ENCODE data around the gene ZNF625. TPM values are rescaled to one million over a fixed set of nuclear protein-coding genes. Genes with fewer than 3 reads are reported as not detected.
"Not testable (repeated sequence)": the region's sequence is repeated elsewhere in the genome, so short reads cannot be mapped to it uniquely, and the experiment has no call there.

The ZNF625 gene
- total RNA-seq, 1 donor from 2014 or later, result 4.2 TPM

DNA sequence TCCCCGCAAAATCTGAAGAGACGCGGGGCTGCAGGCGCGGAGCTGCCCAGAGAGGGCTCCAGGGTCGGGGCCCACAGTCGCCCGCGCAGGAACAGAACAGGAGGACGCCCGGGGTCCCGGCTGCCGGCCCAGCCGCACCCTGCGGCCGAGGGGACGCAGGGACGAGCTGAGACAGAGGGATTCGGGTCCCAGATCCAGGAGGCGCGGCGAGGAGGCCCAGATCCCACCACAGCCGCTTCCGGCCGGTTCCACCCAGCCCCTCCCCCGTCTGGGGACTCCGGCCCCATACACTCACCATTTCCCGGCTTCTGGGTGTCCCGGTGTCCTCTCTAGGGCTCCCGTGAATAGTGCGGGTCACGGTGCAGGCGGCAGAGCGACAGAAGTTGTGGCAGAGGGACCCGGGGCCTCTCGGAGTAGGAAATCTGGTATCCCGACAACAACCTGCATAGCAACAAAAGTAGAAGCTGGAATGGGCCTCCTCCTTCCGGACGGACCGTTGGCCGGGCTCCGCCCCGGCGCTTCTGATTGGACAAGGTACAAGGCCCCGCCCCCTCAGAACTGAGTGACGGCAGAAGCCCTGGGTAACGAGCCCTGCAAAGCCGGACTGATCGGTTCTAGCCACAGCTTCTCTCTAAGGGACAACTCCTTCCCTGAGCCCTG, 16.5 kb downstream of the ZNF625 start, which contains the start of gene ZNF20:
Gene ZNF20, minus strand, starts transcription at position 466 of the 660 bp plus-strand sequence. Its CDS starts 168 bp downstream, at position 298.
- intact Hi-C loops (cut with micrococcal nuclease), result loop anchor here (1.0 to 5.0 kb wide), 4 partner anchors 22 to 328 kb away; partner anchors contain the start of genes ZNF440 and ZNF700

DNA sequence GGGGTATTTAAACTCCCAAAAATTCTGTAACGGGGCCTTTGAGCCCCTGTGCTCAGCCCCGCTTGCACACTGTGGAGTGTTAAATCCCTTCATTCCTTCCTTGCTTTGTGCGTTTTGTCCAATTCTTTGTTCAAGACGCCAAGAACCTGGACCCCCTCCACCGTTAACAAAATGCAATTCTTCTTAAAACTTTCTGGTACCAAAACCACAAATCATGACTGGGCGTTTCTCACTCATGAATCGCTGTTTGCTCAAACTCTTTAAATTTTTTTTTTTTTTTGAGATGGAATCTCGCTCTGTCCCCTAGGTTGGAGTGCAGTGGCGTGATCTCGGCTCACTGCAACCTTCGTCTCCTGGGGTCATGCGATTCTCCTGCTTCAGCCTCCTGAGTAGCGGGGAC, 17.3 kb downstream of the ZNF625 start:
- intact Hi-C loops (cut with micrococcal nuclease), result no loop called here

DNA sequence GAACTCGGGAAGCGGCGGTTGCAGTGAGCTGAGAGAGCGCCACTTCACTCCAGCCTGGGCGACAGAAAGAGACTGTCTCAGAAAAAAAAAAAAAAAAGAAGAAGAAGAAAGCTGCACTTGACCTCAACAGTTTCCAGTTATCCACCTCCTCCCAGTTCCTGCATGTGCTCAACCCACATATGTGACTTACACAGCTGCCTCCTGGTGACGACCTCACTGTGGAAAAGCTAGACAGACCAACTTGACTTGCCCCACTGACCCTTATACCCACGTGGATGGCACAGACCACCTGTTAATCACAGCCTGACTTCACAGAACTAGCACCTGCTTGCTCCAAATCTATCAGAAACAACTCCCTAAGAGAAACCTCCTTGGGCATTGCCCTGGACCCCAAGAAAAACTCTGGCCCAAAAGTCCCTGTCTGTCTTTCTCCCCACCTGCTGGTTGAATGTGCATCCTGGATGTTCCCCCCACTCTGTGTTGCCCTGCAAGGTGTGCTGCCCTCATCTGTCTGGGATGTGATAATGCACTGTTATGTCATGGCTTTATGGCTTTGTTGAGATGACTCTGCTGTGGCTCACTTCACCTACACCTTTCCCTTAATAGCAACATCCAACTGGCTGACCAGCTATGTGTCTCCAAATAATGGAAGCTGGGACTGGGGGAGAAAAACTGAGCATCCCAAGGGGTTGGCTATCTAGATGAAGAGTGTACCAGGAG, 19.2 kb downstream of the ZNF625 start:
- intact Hi-C loops (cut with micrococcal nuclease), result no loop called here

DNA sequence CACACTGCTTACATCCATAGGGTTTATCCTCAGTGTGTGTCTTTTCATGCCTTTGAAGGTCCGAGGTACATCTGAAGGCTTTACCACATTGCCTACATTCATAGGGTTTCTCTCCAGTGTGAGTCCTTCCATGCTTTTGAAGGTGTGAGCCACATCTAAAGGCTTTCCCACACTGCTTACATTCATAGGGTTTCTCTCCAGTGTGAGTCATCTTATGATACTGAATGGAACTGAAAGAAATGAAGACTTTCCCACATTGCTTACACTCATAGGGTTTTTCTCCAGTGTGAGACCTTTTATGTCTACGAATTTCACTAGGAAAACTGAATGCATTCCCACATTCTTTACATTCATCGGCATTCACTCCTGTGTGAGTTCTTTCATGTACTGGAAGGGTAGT, 23.5 kb downstream of the ZNF625 start:
- intact Hi-C loops (cut with micrococcal nuclease), result no loop called here

DNA sequence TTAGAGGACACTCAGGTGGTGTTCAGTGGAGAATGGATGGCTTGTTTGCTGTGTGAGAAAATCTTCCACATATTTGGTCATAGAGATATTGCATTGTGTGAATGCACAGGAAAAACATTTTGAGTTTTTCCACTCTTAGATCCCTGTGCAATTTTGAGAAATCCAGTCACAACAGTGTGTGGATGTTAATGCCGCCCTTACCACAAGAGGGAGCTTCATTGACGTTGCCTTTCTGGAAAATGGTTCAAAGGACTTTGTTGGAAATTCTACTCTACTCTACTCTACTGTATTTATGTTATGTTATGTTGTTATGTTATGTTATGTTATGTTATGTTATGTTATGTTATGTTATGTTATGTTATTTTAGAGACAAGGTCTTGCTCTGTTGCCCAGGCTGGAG, 29.8 kb downstream of the ZNF625 start:
- intact Hi-C loops (cut with micrococcal nuclease), result no loop called here

DNA sequence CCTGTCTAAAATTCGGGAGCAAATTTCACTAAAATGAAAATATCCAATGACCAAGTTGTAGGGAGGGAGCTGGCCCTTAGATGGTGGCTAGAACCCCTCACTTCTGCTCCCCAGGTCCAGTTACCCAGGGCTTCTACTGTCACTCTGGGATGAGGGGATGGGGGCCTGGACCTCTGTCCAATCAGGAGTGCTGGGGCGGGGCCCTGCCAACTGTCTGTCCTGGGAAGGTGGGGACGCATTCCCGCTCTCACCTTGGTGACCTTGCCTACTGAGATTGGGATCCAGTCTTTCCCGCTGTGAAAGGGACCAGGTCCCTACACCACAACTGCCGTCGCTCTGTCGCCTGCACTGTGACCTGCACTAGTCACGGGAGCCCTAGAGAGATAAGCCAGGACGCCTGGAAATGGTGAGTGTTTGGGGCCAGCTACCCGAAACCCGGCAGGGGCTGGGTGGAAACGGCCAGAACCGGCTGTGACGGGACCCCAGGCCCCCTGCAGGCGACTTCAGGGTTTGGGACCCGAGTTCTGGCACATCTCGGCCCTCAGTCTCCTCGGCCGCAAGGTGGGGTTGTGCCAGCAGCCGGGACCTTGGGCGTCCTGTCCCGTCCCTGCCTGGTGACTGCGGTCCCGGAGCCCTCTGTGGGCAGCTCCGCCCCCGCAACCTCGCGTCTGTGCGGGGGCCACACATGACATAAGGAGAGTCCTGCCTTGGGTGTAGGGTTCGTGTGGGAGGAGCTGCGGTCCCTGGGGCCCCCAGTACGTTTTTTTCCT, 39.1 kb downstream of the ZNF625 start:
- intact Hi-C loops (cut with micrococcal nuclease), result no loop called here

DNA sequence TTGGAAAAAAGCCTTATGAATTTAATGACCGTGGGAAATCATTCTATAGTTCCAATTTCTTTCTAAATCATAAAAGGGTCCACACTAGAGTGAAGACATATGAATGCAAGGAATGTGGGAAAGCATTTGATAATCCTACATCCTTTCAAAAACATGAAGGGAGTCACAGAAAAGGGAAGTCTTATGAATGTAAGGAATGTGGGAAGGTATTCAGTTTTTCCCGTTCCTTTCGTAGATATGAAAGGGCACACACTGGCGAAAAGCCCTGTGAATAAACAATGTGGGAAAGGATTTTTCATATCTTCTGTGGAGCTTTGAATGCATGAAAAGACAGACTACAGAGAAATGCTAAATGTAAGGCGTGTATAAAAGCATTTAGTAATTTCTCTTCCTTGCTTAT, 43.4 kb downstream of the ZNF625 start:
- intact Hi-C loops (cut with micrococcal nuclease), result no loop called here

DNA sequence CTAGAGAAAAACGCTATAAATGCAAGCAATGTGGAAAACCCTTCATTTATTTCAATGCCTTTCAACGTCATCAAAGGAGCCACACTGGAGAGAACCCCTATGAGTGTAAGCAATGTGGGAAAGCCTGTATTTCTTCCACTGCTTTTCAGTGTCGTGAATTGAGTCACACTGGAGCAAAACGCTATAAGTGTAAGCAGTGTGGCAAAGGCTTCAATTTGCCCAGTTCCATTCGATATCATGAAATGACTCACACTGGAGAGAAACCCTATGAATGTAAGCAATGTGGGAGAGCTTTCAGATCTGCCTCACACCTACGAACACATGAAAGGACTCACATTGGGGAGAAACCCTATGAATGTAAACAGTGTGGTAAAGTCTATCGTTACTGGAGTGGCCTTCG, 43.8 kb downstream of the ZNF625 start:
- intact Hi-C loops (cut with micrococcal nuclease), result no loop called here

DNA sequence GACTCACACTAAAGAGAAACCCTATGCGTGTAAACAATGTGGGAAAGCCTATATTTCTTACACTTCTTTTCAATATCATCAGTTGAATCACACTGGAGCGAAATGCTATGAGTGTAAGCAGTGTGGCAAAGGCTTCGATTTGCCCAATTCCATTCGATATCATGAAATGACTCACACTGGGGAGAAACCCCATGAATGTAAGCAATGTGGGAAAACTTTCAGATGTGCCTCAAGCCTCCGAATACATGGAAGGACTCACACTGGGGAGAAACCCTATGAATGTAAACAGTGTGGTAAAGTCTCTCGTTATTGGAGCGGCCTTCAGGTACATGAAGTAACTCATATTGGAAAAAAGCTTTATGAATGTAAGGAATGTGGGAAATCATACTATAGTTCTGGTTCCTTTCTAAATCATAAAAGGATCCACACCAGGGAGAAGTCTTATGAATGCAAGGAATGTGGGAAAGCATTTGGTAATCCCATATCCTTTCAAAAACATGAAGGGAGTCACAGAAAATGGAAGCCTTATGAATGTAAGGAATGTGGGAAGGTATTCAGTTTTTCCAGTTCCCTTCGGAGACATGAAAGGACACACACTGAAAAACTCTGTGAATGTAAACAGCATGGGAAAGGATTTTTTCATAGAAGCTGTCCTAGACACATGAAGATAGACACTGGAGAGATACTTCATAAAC, 44.4 kb downstream of the ZNF625 start:
- intact Hi-C loops (cut with micrococcal nuclease), result no loop called here

DNA sequence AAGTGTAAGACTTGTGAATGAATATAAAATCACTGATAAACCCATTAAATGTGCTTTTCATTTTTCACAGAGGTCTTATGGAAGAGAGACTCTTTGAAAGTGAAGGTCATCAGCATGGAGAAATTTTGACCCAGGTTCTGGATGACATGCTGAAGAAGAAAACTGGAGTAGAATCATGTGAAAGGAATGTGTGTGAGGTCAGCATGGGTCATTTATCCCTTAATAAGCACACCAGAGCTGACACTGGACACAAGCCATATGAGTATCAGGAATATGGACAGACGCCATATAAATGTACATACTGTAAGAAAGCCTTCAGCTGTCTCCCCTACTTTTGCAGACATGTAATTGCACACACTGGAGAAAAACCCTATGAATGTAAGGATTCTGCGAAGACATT, 45.4 kb downstream of the ZNF625 start:
- intact Hi-C loops (cut with micrococcal nuclease), result no loop called here

DNA sequence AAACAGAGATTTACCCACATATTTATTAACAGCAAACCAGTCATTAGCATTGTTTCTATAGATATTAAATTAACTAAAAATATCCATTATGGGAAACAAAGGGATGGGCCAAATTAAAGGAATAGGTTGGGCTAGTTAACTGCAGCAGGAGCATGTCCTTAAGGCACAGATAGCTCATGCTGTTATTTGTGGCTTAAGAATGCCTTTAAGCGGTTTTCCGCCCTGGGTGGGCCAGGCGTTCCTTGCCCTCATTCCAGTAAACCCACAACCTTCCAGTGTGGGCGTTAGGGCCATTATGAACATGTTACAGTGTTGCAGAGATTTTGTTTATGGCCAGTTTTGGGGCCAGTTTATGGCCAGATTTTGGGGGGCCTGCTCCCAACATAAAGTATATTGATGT, 52.6 kb downstream of the ZNF625 start:
- intact Hi-C loops (cut with micrococcal nuclease), result not testable (repeated sequence)

DNA sequence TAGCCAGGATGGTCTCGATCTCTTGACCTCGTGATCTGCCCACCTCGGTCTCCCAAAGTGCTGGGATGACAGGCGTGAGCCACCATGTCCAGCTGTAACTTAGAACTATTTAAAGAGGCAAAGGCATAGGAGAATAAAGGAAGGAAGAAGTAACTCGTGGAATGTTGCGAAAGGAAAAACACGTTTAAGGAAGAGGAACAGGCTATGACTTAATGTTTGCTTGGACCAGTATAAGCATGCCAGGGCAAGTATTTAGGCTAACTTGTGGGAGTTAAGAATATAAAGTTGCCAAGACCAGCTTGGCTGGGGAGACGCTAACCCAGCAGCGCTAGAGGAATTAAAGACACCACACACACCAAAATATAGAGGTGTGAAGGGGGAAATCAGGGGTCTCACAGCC, 58.5 kb downstream of the ZNF625 start:
- intact Hi-C loops (cut with micrococcal nuclease), result no loop called here

DNA sequence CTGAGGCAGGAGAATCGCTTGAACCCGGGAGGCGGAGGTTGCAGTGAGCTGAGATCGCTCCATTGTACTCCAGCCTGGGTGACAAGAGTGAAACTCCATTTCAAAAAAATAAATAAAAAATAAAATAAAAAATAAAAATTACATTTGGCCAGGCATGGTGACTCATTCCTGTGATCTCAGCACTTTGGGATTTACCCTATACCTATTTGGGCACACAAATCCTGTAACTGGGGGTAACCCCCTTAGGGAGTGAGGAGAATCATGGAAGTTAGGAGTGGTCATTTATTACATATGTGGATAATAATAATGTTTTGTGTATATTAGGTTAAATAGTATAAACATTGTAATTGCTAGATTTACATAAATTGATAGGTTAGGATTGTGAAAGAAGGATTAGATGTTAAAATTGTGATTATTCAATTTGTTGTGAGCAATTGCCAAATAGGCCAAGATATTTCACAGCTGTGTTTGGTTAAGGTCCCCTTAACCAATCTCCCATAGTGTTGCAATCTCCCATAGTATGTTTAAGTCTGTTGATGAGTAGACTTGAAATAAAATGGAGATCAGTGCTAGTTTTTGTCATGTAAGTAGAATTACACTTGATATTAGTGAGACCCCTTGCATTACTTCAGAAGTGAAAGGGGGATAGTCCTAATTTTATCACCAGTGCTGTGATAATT, 61.3 kb downstream of the ZNF625 start:
- intact Hi-C loops (cut with micrococcal nuclease), result no loop called here

Other genes with a start within 250 kb of the ZNF625 start
- 18.9 and 20.1 TPM in 2 replicates for gene ZNF700, start 231.6 kb downstream of the ZNF625 start, total RNA-seq
- 1.3 and 2.1 TPM in 2 replicates for gene ZNF763, start 191.7 kb downstream of the ZNF625 start, total RNA-seq
- gene ZNF433, start 121.1 kb downstream of the ZNF625 start, total RNA-seq, result 0.14 and 0.16 TPM in 2 replicates
- gene ZNF878, start 103.8 kb downstream of the ZNF625 start, total RNA-seq, result 0.61 and 0.89 TPM in 2 replicates
- 1.3 and 1.5 TPM in 2 replicates for gene ZNF844, start 92.0 kb downstream of the ZNF625 start, total RNA-seq
- gene ZNF20, start 16.4 kb downstream of the ZNF625 start, total RNA-seq, result 2.1 and 2.8 TPM in 2 replicates
- 13.2 and 13.3 TPM in 2 replicates for gene ZNF136, start 6.4 kb upstream of the ZNF625 start, total RNA-seq
- 16.0 and 16.2 TPM in 2 replicates for gene ZNF44, start 138.1 kb upstream of the ZNF625 start, total RNA-seq
- gene ZNF563, start 176.9 kb upstream of the ZNF625 start, total RNA-seq, result 2.4 and 2.5 TPM in 2 replicates
- 0.25 and 0.27 TPM in 2 replicates for gene ZNF442, start 208.9 kb upstream of the ZNF625 start, total RNA-seq
- 3.7 and 4.3 TPM in 2 replicates for gene ZNF799, start 244.5 kb upstream of the ZNF625 start, total RNA-seq

Data from T-helper 2 cell treated with Interferon-gamma antibody and Interleukin-4, amounts not matched to agents 100 ng/mL and 5 ng/mL, for 36 hours (primary cell).